Right hindlimb (tissue), 1 donor: ENCODE results near the gene ADAP2.
"Not testable (repeated sequence)": the region's sequence is repeated elsewhere in the genome, so short reads cannot be mapped to it uniquely, and the experiment has no call there.

Source experiments
- DNase-seq: peaks from one replicate; pipeline ENCODE4 v3.0.0-alpha.2; 2018

ADAP2 gene

DNA sequence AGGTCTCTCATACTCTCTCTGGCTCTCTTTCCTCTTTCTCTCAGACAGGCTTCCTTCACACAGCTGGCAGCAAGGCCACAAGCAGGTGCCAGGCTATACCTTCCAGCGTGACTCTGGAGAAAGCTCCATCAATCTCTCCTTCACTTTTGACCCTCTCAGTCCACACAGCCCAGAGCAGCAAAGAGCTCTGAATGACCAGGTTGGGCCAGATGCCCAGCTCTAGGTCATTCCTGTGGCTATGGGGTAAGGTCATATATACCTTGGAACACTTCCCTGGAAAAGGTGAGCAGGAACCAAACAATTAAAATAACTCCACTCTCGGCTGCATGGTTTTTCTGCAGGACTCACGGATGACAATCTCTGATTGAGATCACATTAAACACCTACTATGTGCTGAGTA lies 8.8 kb downstream of the ADAP2 start:
- DNase-seq = no peak

DNA sequence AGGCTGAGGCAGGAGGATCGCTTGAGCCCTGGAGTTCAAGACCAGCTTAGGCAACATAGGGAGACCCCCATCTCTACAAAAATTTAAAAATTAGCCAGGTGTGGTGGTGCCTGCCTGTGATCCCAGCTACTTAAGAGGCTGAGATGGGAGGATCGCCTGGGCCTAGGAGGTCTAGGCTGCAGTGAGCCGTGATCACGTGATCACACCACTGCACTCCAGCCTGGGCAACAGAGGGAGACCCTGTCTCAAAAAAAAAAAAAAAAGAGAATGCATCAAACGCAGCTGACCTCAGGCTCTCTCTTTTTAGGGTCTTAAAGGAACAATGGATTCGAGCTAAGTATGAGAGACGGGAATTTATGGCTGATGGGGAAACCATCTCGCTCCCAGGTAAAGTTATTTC lies 9.8 kb downstream of the ADAP2 start:
- not testable (repeated sequence) for DNase-seq

DNA sequence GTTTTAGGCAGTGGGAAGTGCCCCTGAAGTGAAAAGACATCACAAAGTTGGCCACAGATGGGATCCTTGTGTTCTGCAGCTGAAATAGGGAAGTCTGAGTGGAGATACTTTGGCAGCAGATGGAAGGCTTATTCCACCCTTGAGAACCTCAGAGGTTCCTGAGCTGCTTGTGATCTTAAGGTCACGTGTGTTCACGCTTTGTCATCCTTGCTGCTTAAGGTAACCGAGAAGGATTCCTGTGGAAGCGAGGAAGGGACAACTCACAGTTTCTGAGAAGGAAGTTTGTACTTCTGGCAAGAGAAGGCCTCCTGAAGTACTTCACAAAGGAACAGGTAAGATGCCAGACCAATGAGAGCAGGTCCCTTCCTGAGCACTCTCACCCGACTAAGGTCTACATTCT lies 12.2 kb downstream of the ADAP2 start:
- DNase-seq = no peak

DNA sequence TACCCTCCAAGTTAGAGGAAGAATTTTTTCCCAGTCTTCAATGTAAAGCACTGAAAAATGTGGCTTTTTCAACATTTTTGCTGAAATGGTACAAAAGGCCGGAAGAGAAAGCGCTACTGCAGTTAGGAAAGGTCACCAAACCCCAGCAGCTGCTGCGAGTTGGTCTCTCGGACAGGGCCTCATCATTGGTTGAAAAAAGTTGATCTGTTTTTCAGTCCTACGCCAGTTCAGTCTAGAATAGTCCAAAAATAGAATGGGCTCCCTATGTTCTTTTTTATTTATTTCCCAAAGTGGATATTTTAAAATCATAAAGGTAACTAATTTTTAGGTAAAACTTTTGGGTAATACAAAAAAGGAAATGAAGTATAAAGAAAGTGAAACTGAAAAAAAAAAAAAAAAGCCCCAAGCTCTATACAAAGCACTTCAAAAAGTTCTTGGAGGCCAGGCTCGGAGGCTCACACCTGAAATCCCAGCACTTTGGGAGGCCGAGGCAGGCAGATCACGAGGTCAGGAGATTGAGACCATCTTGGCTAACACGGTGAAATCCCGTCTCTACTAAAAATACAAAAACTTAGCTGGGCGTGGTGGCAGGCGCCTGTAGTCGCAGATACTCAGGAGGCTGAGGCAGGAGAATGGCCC lies 17.4 kb downstream of the ADAP2 start:
- DNase-seq = no peak

DNA sequence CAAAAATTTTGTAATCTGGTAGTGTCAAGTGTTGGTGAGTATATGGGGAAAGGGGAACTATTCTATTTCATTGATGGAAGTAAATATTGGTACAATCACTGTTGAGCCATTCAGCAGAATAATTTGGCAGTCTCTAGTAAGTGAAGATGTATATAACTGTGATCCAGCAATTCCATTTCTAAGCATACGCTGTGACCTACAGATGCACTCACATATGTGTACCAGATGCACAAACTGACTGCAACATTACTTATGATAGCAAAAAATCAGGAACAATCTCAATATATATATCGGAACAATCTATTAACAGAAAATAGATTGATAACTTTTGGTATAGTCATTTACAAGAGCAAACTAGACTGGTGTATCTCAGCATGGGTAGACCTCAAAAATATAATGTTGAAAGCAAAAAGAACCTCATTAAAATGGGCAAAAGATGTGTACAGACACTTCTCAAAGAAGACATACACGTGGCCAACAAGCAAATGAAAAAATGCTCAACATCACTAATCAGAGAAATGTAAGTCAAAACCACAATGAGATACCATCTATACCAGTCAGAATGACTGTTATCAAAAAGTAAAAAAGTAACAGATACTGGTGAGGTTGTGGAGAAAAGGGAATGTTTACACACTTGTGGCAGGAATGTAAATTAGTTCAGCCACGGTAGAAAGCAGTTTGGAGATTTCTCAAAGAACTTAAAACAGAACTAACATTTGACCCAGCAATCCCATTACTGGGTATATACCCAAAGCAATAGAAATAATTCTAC lies 20.7 kb downstream of the ADAP2 start:
- DNase-seq = no peak

DNA sequence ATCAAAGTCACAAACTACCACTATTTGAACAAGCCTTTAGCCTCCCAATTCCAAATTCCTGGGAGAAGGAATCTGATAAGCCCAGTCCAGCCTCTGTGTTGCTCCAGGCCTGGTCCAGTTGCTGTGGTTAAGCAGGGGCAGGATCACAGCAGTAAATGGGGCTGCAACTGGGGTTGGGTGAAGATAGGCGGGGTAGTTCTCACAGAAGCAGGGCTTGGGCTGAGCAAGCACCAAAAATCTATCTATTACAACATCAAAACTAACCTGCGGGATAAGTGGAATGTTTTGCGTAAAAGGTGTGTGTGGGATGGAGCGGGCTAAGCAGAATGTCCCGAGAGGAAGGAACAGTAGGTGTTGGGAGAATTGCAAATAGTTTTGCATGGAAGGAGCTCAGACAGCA lies 26.1 kb downstream of the ADAP2 start:
- DNase-seq = no peak

DNA sequence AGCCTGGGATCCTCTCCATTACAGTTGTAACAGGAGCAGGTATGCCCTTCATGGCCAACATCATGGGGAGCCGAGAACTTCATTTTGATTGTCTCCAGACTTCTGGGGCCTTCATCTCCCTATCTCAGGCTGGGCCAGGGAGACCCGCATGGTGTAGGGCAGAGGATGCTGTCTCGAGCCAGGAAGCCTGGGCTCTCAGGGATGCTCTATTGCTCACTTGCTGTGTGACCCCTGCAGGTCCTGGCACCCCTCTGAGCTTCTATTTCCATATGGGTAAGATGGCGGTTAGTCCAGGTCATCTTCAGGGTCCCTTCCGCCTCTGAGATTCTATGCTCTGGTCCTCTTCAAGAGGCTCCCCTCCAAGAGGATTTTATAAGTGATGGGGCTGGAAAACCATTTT lies 28.4 kb downstream of the ADAP2 start:
- DNase-seq = no peak

DNA sequence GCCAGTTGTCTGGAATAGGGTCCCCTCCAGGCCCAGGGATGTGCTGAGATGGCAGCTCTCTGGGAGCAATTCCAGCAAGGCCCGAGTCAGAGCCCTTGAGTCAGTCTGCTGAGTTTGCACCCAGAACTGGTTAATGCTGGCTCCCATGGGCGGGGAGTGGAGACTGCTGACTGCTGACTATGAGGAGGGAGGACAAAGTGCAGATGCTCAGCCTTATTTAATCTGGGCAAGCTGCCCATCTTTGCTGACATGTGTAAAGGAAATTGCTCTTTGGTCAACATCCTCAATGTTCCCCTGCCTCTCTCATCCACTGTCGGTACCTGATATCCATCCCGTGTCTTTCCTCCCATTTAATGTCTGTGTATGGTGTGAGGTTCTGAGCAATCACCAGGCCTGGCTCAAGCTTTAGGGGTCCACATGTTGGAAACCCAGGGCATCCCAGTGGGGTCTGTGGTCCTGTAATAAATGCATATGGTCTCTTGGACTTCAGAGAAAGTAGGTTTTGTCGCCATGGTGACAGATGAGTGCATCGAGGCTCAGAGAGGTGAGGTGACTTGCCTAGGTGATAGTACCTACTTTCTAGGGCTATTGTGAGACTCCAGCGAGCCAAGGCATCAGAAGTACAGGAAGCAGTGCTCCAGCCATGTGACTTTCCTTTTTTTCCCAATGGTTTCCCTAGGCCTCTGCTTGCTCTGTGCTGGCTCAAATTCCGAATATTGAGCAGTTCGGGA lies 29.1 kb downstream of the ADAP2 start:
- DNase-seq = peak; percentile 69

DNA sequence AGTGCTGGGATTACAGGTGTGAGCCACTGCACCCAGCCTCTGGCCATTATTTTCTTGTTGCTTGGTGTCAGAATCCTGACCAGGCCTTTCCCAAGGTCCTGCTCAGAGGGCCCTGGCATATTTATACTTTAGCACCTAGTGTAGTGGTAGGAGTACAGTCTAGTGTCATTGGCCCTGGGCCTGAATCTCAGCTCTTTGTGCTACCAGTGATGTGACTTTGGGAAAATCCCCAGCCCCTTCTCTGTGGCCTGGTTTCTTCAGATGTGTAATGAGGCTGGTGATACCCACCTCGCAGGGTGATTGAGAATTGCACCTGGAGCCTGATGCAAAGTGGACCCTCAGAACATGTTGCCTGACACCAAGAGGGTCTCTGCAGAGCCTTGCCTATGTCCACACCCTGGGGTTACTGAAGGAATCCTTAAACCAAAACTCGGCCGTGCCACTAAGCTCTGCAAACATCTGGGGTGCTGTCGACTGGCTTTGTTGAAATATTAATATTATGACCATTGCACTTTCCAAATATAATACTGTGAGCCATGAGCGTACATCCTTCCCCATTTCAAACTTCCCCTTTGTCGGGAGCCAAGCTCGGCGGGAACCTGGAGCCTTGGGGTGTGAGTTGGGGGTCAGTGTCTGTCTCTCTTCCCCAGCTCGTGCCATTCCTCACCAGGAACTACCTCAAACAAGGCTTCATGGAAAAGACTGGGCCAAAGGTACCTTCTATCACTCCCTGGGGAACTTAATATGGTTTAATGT lies 31.1 kb downstream of the ADAP2 start:
- no peak for DNase-seq

DNA sequence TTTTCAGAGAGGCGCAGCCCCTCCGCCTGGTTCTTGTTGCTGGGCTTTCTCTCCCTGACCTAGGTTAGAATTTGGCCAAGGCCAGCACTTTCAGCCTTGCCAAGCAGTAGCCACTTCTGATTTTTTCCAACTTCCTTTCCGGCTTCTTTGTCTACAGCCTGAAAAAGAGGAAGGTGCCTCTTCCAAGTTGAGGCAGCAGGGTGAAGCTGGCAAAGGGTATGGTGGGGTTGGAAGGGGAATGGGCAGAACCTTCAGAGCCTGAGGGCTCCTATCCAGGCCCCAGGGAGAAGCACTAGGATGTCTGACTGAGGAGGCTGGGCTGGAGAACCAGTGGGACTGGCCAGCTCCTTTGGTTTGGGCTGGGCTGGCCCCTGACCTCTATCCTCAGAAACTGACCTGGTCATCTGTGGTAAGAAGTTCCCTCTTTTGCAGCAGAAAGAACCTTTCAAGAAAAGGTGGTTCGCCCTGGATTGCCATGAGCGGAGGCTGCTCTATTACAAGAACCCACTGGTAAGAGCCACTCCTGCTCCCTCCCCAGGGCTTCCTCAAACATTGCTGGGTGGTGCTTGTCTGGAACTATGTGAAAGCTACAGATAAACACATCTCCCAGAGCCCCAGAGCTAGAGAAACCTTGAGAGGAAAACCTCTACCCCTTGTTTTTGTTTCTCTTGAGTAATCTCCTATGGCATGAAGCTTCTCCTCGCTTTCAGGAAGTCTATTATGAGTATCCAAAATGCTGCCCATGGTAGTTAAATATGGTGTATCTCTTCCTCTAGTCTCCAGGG lies 32.5 kb downstream of the ADAP2 start:
- DNase-seq = no peak

DNA sequence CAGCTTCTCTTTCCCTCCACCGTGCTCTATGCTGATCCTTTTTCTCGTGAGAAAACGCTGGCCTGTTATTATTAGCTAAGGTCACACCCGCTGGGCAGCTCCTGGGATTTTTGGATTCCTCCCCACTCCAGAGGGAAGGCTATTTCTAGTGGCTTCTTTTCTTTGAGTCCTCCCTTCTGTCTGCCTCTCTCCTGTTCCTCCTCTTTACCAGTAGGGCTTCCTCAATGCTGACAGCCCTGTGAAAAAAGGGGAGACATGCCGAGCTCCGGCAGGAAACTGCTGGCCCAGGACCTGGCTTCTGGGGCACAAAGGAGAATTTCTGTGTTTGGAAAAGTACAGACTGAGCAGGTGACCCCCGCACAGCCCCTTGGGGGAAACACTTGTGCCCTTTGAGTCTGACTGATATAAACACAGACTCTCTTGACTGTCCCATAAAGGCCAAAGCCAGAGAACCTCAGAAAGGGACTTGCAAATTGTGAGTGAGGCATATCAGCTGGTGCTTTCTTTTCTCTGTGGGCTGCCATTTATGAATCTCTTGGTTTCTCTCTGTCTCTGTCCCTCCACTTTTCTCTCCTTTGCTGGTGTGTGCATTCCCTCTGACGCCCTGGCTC lies 35.1 kb downstream of the ADAP2 start:
- DNase-seq = no peak

DNA sequence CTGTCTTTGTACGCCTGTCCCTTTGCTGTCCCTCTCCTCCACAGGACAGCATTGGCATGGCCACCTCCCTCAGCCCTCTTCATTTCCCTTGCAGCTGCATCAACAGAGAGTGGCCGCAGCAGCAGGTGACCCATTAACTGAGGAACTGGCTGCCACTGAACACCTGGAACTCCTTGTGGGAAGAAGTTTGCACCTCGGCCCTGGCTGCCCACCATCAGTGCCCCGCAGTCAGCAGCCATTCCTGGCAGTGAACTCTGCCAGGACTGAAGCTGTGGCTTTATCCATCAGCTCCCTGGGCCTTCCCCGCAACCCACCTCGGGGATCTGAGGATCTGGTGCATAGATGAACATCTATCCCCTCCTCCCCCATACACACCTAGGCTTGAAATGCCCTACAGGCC lies 36.0 kb downstream of the ADAP2 start:
- no peak for DNase-seq

DNA sequence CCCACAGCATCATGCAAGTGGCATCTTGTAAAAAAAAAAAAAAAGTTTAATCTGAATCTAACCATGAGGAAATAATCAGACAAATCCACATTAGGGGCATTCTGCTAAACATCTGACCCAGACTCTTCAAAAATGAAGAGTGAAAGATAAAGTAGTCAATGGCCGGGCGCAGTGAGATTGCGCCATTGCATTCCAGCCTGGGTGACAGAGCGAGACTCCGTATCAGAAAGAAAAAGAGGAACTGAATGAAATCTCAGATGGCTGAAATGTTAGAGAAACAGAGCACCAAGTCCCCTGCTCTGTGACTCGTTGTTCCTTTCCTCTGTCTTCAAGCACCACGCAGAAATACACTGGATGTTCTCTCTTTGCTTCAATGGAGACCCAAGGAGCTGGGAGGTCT lies 36.4 kb downstream of the ADAP2 start:
- no peak for DNase-seq

DNA sequence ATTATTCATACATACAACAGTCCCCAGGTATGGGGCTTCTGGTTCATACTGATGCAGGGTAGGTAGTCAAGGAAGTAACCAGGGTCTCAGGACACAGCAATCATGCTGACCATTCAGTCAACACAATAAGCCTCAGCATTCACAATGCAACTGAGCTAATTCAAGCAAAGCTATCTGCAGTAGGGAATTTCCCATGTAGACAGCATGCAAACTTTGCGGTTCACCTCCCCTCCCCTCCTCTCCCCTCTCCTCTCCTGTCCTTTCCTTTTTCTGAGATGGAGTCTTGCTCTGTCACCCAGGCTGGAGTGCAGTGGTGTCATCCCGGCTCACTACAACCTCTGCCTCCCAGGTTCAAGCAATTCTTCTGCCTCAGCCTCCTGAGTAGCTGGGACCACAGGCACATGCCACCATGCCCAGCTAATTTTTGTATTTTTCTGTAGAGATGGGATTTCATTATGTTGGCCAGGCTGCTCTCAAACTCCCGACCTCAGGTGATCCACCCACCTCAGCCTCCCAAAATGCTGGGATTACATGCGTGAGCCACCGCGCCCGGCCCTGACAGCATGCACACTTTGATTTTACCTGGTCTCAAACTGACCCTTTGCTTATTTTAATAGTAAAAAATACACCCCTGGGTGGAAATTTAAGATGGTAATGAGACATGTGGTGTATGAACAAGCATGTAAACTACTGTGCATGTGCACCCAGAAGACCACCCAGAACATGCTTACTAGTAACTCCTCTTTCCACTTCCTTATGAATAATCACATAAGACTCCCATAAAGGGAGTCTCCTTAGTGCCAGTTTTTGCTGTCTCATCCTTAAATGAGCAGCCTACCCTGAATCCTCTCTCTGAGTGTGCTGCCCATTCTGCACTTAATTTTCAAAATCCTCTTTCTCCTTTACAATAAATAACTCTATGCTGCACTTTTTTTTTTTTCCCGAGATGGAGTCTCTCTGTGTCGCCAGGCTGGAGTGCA lies 39.8 kb downstream of the ADAP2 start:
- DNase-seq = no peak

DNA sequence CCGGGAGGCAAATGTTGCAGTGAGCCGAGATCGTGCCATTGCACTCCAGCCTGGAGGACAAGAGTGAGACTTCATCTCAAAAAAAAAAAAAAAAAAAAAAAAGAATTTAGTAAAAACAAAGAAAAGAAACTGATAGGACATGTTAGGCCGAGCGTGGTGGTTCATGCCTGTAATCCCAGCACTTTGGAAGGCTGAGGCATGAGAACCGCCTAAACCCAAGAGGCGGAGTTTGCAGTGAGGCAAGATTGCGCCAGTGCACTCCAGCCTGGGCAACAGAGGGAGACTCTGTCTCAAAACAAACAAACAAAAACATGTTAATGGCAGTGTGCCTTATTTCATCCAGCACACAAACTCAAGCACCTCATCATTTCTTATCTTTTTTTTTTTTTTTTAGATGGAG lies 42.6 kb downstream of the ADAP2 start:
- DNase-seq = not testable (repeated sequence)

DNA sequence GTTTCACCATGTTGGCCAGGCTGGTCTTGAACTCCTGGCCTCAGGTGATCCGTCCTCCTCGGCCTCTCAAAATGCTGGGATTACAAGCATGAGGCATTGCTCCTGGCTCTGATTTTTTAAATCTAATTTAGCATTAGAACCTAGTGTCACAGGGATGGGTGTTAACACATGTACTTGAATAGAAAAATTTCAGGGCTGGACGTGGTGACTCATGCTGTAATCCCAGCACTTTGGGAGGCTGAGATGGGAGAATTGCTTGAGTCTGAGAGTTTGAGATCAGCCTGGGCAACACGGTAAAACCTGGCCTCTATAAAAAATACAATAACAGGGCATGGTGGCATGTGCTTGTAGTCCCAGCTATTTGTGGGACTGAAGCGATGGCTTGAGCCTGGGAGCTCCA lies 43.1 kb downstream of the ADAP2 start:
- DNase-seq = no peak

DNA sequence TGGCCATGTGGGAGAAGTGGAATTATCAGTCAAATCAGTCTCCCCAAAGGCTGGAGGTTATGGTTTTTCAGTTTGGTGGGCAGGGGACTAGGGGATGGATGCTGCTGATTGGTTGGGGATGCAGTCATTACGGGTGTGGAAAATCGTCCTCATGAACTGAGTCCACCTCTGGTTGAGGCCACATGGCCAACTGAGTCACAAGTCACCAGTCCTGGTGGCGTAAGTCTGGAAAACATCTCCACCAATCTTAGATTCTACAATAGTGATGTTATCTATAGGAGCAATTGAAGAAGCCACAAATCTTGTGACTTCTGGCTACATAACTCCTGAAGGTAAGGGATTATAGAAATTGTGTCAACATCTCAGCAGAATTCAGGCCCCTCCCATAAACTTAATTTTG lies 43.9 kb downstream of the ADAP2 start:
- DNase-seq = no peak

DNA sequence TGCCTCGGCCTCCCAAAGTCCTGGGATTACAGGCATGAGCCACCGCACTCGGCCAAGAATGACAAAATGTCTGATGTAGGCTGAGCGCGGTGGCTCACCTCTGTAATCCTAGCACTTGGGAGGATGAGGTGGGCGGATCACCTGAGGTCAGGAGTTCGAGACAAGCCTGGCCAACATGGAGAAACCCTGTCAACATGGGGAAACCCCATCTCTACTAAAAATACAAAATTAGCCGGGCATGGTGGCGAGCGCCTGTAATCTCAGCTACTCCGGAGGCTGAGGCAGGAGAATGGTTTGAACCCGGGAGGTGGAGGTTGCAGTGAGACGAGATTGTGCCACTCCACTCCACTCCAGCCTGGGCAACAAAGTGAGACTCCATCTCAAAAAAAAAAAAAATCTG lies 46.2 kb downstream of the ADAP2 start:
- not testable (repeated sequence) for DNase-seq

DNA sequence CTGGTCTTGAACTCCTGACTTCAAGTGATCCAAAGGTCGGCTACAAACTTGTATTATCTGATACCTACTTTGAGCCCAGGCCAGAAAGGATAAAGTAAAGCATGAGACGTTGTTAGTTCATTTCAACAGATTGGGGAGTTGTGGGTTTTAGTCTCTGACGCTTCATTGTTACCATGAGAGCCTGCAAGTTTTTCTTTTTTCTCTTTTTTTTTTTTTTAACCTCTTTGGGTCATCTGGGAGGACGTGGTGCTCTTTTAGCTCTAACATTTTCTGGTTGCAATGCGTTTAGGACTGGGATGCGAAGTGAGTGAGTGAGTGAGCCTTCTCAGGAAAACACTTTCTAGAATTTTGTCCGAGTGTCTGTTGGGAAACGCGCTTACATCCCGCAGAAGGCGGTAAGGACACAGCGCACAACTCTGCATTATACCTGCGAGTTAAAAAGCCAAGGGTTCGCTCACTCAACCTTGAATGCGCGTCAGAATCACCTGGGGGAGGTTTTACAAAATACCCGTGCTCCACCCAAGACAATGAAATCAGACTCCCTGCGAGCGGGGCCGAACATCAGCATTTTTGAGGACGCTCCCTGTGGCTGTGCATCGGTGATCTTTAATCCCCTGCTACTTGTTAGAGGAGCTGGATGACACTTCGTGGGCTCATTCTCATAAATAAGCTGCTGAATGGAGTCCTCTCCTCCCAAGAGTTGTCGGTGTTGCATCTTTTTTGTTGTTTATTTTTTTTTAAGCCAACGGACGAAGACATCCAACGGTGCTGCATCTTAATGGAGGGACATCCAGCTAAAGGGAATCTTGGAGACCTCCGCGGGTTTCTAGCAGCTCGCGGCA lies 48.5 kb downstream of the ADAP2 start:
- no peak for DNase-seq
